A673 (cell line): ENCODE data around the gene CDC45. TPM values are rescaled to one million over a fixed set of nuclear protein-coding genes. Genes with fewer than 3 reads are reported as not detected.

Source experiments
- BruUV-seq: library from RNA; stranded (reverse); fragments of 400-500 nt; replicated peaks from 2 replicates; lab custom pipeline; 2021; lab: Mats Ljungman, UMichigan
- CTCF ChIA-PET: fragments of 300-600 bp; sonication (Branson Sonifier 250); formaldehyde crosslinking; loops from one replicate; lab custom pipeline; 2022; ENCODE audit warnings: antibody characterized with exemption; lab: Charles Lee
- POLR2A ChIA-PET: fragments of 300-600 bp; sonication (Branson Sonifier 250); formaldehyde crosslinking; loops from one replicate; lab custom pipeline; 2022; ENCODE audit warnings: antibody characterized with exemption; ENCODE audit not compliant: low non-redundant PET; lab: Charles Lee
- DNase-seq: peaks from one replicate; pipeline ENCODE4 v3.0.0-alpha.2; 2015; ENCODE audit warnings: low spot score
- H3K27ac ChIP-seq: fragments of 200-600 bp; sonication (generic); 2 replicates; pipeline ENCODE4 v1.5.1; 2016; ENCODE audit warnings: mixed run types, low read depth, mild to moderate bottlenecking, mixed read lengths, antibody characterized with exemption, low read length; ENCODE audit not compliant: poor library complexity, severe bottlenecking
- H3K27me3 ChIP-seq: fragments of 200-600 bp; sonication (generic); replicated peaks from 2 replicates; pipeline ENCODE4 v1.6.1; 2017; ENCODE audit warnings: mixed run types, low read depth, mild to moderate bottlenecking, mixed read lengths, antibody characterized with exemption, low read length; ENCODE audit not compliant: insufficient read depth, poor library complexity
- H3K36me3 ChIP-seq: fragments of 200-600 bp; sonication (generic); 2 replicates; pipeline ENCODE4 v1.6.1; 2016; ENCODE audit warnings: mixed run types, mild to moderate bottlenecking, mixed read lengths, antibody characterized with exemption, low read length; ENCODE audit not compliant: insufficient read depth, poor library complexity, severe bottlenecking
- H3K4me1 ChIP-seq: fragments of 200-600 bp; sonication (generic); 2 replicates; pipeline ENCODE4 v1.6.1; 2017; ENCODE audit warnings: mixed run types, mild to moderate bottlenecking, mixed read lengths, antibody characterized with exemption, low read length; ENCODE audit not compliant: insufficient read depth, poor library complexity, severe bottlenecking
- H3K4me3 ChIP-seq: fragments of 200-600 bp; sonication (generic); 2 replicates; pipeline ENCODE4 v1.5.1; 2016; ENCODE audit warnings: low read depth, mixed run types, mild to moderate bottlenecking, mixed read lengths, low read length; ENCODE audit not compliant: poor library complexity, severe bottlenecking
- H3K9me3 ChIP-seq: fragments of 200-600 bp; sonication (generic); 2 replicates; pipeline ENCODE4 v1.6.1; 2016; ENCODE audit warnings: mixed run types, low read depth, mild to moderate bottlenecking, mixed read lengths, antibody characterized with exemption, low read length; ENCODE audit not compliant: poor library complexity, severe bottlenecking
- EZH2 ChIP-seq: fragments of 200-600 bp; sonication (generic); IDR thresholded peaks from 2 replicates; pipeline ENCODE4 v1.6.1; 2017; ENCODE audit warnings: borderline replicate concordance, low read depth, mild to moderate bottlenecking, mixed read lengths, antibody characterized with exemption, low read length; ENCODE audit not compliant: poor library complexity, severe bottlenecking
- intact Hi-C: fragments of 100-400 bp; cut with micrococcal nuclease; formaldehyde crosslinking; loops from one replicate; pipeline ENCODE4 v1.10.0; 2022; ENCODE audit not compliant: unreplicated experiment
- total RNA-seq: library from RNA; stranded (reverse); gene quantifications from 2 replicates; pipeline ENCODE4 v1.2.3, GENCODE V29; 2021
- TF ChIP-seq, protein P1 (sequence below): fragments of 300-800, 200-600 bp; sonication (generic); conservative IDR thresholded peaks from 2 replicates; pipeline ENCODE4 v1.5.1; 2017; ENCODE audit warnings: low read depth, mild to moderate bottlenecking, antibody characterized with exemption, low read length, moderate library complexity, mixed read lengths

Gene CDC45
- total RNA-seq, 1 experiment from 2014 or later: 79.2 TPM

DNA sequence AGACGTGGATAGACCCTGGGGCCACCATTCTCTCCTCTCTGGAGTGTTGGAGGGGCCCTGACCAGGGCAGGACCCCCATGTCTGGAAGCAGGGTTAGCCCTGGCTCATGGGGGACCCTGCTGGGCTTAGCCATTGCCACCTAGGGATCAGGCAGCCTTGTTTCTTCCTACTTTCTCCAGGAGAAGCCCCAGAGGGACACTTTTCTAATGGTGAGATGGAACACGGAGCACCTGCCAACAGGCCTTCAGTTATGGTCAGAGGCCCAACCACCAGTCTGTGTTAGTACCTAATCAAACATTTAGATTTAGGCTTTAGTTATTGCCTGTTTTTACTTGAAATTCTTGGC lies 30.3 kb upstream of the CDC45 start:
- BruUV-seq: no TSS peak
- no peak for TF ChIP-seq EZH2
- TF ChIP-seq, protein P1, sequence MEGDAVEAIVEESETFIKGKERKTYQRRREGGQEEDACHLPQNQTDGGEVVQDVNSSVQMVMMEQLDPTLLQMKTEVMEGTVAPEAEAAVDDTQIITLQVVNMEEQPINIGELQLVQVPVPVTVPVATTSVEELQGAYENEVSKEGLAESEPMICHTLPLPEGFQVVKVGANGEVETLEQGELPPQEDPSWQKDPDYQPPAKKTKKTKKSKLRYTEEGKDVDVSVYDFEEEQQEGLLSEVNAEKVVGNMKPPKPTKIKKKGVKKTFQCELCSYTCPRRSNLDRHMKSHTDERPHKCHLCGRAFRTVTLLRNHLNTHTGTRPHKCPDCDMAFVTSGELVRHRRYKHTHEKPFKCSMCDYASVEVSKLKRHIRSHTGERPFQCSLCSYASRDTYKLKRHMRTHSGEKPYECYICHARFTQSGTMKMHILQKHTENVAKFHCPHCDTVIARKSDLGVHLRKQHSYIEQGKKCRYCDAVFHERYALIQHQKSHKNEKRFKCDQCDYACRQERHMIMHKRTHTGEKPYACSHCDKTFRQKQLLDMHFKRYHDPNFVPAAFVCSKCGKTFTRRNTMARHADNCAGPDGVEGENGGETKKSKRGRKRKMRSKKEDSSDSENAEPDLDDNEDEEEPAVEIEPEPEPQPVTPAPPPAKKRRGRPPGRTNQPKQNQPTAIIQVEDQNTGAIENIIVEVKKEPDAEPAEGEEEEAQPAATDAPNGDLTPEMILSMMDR: no peak
- intact Hi-C loops: no loop called here
- no peak for DNase-seq
- Histone ChIP-seq H3K9me3 (no peaks in the 10 kb centered on the region), H3K4me1 (peaks cover 6% of the 10 kb centered on the region), H3K27me3 (no peaks in the 10 kb centered on the region), H3K27ac (no peak overlapping the region), H3K36me3 (peaks cover 30% of the 10 kb centered on the region), H3K4me3 (no peak overlapping the region)
- ChIA-PET POLR2A (no interaction called here), CTCF (no interaction called here)

DNA sequence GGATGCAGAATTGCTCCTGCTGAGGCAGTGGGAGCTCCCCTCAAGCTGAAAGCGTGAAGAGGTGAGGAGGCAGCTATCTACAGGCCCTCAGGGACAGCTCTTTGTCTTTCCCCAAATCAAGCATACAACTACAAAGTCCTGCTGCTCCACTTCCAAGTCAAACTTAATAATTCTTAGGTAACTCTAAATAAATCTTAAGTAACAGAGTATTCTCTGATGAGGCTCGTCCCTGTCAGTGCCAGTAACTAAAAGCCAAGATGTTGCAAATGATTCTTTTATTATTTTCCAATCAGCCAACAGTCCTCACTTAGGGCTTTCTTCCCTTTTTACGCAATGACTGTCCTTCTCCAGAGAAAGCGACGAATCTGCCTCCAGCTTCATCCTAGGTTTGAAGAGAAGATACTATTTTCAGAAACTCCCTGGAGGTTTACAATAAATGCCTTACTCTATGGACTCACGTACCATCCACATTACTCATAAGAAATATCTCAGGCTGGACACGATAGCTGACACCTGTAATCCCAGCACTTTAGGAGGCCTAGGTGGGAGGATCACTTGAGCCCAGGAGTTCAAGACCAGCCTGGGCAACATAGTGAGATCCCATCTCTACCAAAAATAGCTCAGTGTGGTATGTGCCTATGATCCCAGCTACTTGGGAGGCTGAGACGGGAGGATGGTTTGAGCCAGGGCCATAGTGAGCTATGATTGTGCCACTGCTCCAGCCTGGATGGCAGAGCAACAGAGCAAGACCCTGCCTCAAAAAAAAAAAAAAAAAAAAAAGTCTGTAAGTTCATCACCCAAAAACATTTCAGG lies 29.2 kb upstream of the CDC45 start:
- CTCF ChIA-PET: no interaction called here
- H3K27ac ChIP-seq: no peak overlapping the region
- no TSS peak for BruUV-seq
- DNase-seq: no peak
- no peaks in the 10 kb centered on the region for H3K9me3 ChIP-seq
- TF ChIP-seq, protein P1: no peak
- TF ChIP-seq EZH2: no peak
- H3K4me1 ChIP-seq: peaks cover 6% of the 10 kb centered on the region
- no peaks in the 10 kb centered on the region for H3K27me3 ChIP-seq
- peaks cover 39% of the 10 kb centered on the region for H3K36me3 ChIP-seq
- H3K4me3 ChIP-seq: no peak overlapping the region
- intact Hi-C loops: no loop called here
- POLR2A ChIA-PET: interaction anchor here (0.6 to 0.7 kb wide), 2 partner anchors 25 to 492 kb away, joined by 3 to 9 read pairs; no protein-coding TSS in a partner anchor

DNA sequence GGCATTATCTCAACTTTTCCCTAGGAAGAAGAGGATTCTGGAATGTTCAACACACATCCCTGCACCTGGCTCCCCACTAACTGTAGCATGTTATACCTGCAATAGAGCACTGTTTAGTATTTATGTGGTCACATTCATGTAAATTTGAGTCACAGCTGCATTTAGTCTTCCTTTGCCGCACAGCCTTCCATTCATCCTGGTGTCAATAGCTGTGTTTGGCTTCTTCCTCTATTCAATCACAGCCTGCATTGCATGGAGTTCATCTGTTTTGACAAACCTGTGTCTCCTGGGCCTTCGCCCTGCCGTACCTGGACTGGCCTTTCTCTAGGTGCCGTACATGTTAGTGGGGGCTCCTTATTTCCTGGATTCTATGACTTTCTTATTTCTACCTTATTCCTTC lies 28.1 kb upstream of the CDC45 start:
- POLR2A ChIA-PET: interaction anchor here (0.7 kb wide), 1 partner anchor 24 kb away, joined by 3 read pairs; no protein-coding TSS in a partner anchor
- BruUV-seq: no TSS peak
- H3K4me3 ChIP-seq: no peak overlapping the region
- intact Hi-C loops: no loop called here
- CTCF ChIA-PET: no interaction called here
- no peak for DNase-seq
- H3K27ac ChIP-seq: no peak overlapping the region
- H3K9me3 ChIP-seq: no peaks in the 10 kb centered on the region
- no peaks in the 10 kb centered on the region for H3K27me3 ChIP-seq
- peaks cover 49% of the 10 kb centered on the region for H3K36me3 ChIP-seq
- peaks cover 6% of the 10 kb centered on the region for H3K4me1 ChIP-seq
- TF ChIP-seq, protein P1: no peak
- no peak for TF ChIP-seq EZH2
